ENCODE data around the gene TMEM179. TPM values are rescaled to one million over a fixed set of nuclear protein-coding genes. Genes with fewer than 3 reads are reported as not detected.

The TMEM179 gene
- total and polyA plus RNA-seq, 2 donors (not counting 1 experiment from before 2014, with no cell fraction given), result not detected

- Histone ChIP-seq H3K27ac (ENCODE audit: low read length in 2 of 2) (no peak overlapping the region), H3K36me3 (replicated peaks in 1 of 2; ENCODE audit: control extremely low read depth in 1 of 2, control insufficient read depth in 1 of 2, extremely low read depth in 1 of 2, insufficient read depth in 2 of 2, low read length in 1 of 2) (no peaks in the 10 kb centered on the region), H2AFZ (ENCODE audit: insufficient read depth, low read depth, low read length, poor library complexity, severe bottlenecking) (no peak overlapping the region), H3K4me2 (replicated peaks; ENCODE audit: low read depth, low read length, poor library complexity, severe bottlenecking) (no peak overlapping the region), H3K27me3 (replicated peaks in 1 of 4; ENCODE audit: control extremely low read depth in 1 of 4, control insufficient read depth in 3 of 4, insufficient read depth in 4 of 4, low read length in 3 of 4) (peaks cover 0 to 20% (median 0%) of the 10 kb centered on the region in 4 experiments), H3K4me1 (ENCODE audit: control insufficient read depth in 2 of 2, insufficient read depth in 2 of 2, low read length in 2 of 2) (no peaks in the 10 kb centered on the region), H3K79me2 (ENCODE audit: control insufficient read depth, insufficient read depth, low read length) (no peaks in the 10 kb centered on the region), H3K4me3 (ENCODE audit: control extremely low read depth in 1 of 5, extremely low read depth in 1 of 5, insufficient read depth in 1 of 5, low read depth in 2 of 5, low read length in 4 of 5) (no peak overlapping the region), H3K9me3 (ENCODE audit: control extremely low read depth in 1 of 3, control insufficient read depth in 2 of 3, insufficient read depth in 1 of 3, low read length in 2 of 3) (no peaks in the 10 kb centered on the region), H3K9ac (ENCODE audit: low read length) (no peak overlapping the region), H4K20me1 (ENCODE audit: control insufficient read depth, insufficient read depth, low read length, poor library complexity, severe bottlenecking) (no peaks in the 10 kb centered on the region)
- intact Hi-C loops (cut with micrococcal nuclease), result no loop called here
- H3K4me1 Mint-ChIP-seq, result peaks cover 2% of the 10 kb centered on the region
- whole genome bisulfite sequencing (ENCODE audit: insufficient coverage), result 81% methylated on average over 11 of the region's 11 CpGs
- peaks cover 17% of the 10 kb centered on the region for H3K27me3 Mint-ChIP-seq
- ChIA-PET CTCF (no interaction called here), POLR2A (no interaction called here)
- ATAC-seq (ENCODE audit: low read depth), result no peak
- H3K9me3 Mint-ChIP-seq (ENCODE audit: insufficient read depth), result no peaks in the 10 kb centered on the region
- no peak for DNase-seq
- TF ChIP-seq EZH2 (IDR thresholded peaks at IDR 0.05; ENCODE audit: borderline replicate concordance, insufficient read depth, low read depth, low read length, poor library complexity, severe bottlenecking) (no peak), CTCF (IDR thresholded peaks at IDR 0.05) (no peak)
- H3K27ac Mint-ChIP-seq, result no peak overlapping the region
- H3K4me3 Mint-ChIP-seq, result no peak overlapping the region
Observed at GRCh38 chr14:104597576-104597975, 7.0 kb downstream of the TMEM179 start.

GRCh38 chr14:104596927-104597351 is 7.6 kb downstream of the TMEM179 start:
- no peaks in the 10 kb centered on the region for H3K9me3 ChIP-seq (ENCODE audit: control extremely low read depth in 1 of 3, control insufficient read depth in 2 of 3, insufficient read depth in 1 of 3, low read length in 2 of 3)
- TF ChIP-seq CTCF (IDR thresholded peaks at IDR 0.05) (no peak), EZH2 (IDR thresholded peaks at IDR 0.05; ENCODE audit: borderline replicate concordance, insufficient read depth, low read depth, low read length, poor library complexity, severe bottlenecking) (no peak)
- no peak for DNase-seq
- H3K9ac ChIP-seq (ENCODE audit: low read length), result no peak overlapping the region
- Mint-ChIP-seq H3K27me3 (peaks cover 16% of the 10 kb centered on the region), H3K9me3 (ENCODE audit: insufficient read depth) (no peaks in the 10 kb centered on the region), H3K27ac (no peak overlapping the region), H3K4me3 (no peak overlapping the region), H3K4me1 (peaks cover 2% of the 10 kb centered on the region)
- ChIA-PET POLR2A (interaction anchor here (0.6 kb wide), 1 partner anchor 212 kb away, joined by 7 read pairs; no protein-coding TSS in a partner anchor), CTCF (no interaction called here)
- H3K4me3 ChIP-seq (ENCODE audit: control extremely low read depth in 1 of 5, extremely low read depth in 1 of 5, insufficient read depth in 1 of 5, low read depth in 2 of 5, low read length in 4 of 5), result no peak overlapping the region
- no peaks in the 10 kb centered on the region for H3K36me3 ChIP-seq (replicated peaks in 1 of 2; ENCODE audit: control extremely low read depth in 1 of 2, control insufficient read depth in 1 of 2, extremely low read depth in 1 of 2, insufficient read depth in 2 of 2, low read length in 1 of 2)
- ATAC-seq (ENCODE audit: low read depth), result no peak
- WGBS (ENCODE audit: insufficient coverage), result 81% methylated on average over 18 of the region's 21 CpGs
- H3K4me1 ChIP-seq (ENCODE audit: control insufficient read depth in 2 of 2, insufficient read depth in 2 of 2, low read length in 2 of 2), result no peaks in the 10 kb centered on the region
- peaks cover 0 to 13% (median 0%) of the 10 kb centered on the region in 4 experiments for H3K27me3 ChIP-seq (replicated peaks in 1 of 4; ENCODE audit: control extremely low read depth in 1 of 4, control insufficient read depth in 3 of 4, insufficient read depth in 4 of 4, low read length in 3 of 4)
- no peaks in the 10 kb centered on the region for H4K20me1 ChIP-seq (ENCODE audit: control insufficient read depth, insufficient read depth, low read length, poor library complexity, severe bottlenecking)
- no peak overlapping the region for H2AFZ ChIP-seq (ENCODE audit: insufficient read depth, low read depth, low read length, poor library complexity, severe bottlenecking)
- intact Hi-C loops (cut with micrococcal nuclease), result no loop called here
- no peaks in the 10 kb centered on the region for H3K79me2 ChIP-seq (ENCODE audit: control insufficient read depth, insufficient read depth, low read length)
- H3K27ac ChIP-seq (ENCODE audit: low read length in 2 of 2), result no peak overlapping the region
- H3K4me2 ChIP-seq (replicated peaks; ENCODE audit: low read depth, low read length, poor library complexity, severe bottlenecking), result no peak overlapping the region

Data from B cell (primary cell).